DND-41 (cell line): Measurements from ENCODE around the gene APOBEC3H.

Source experiments
- ATAC-seq: fragments of 200-7000 bp; cut with Tn5 transposase; 3 replicates; pipeline ENCODE4 v1.9.1; 2021; ENCODE audit warnings: low read depth; ENCODE audit not compliant: insufficient read depth
- DNase-seq: peaks from one replicate; pipeline ENCODE4 v3.0.0-alpha.2; 2020
- H2AFZ ChIP-seq: 2 replicates; pipeline ENCODE4 v1.6.0; 2012; ENCODE audit warnings: low read depth, low read length
- H3K27ac ChIP-seq: 2 replicates; pipeline ENCODE4 v1.5.1; 2012; ENCODE audit warnings: low read length, inconsistent platforms
- H3K27me3 ChIP-seq: fragments of 200-600 bp; sonication (generic); 2 replicates; pipeline ENCODE4 v1.6.0; 2012; ENCODE audit warnings: low read length, mild to moderate bottlenecking, inconsistent platforms; ENCODE audit not compliant: insufficient read depth, poor library complexity
- H3K36me3 ChIP-seq: 2 replicates; pipeline ENCODE4 v1.5.1; 2012; ENCODE audit warnings: low read length, inconsistent platforms; ENCODE audit not compliant: insufficient read depth
- H3K4me1 ChIP-seq: 2 replicates; pipeline ENCODE4 v1.5.1; 2012; ENCODE audit warnings: mild to moderate bottlenecking, low read length; ENCODE audit not compliant: insufficient read depth
- H3K4me2 ChIP-seq: 2 replicates; pipeline ENCODE4 v1.6.0; 2012; ENCODE audit warnings: mild to moderate bottlenecking, moderate library complexity, low read length, inconsistent platforms; ENCODE audit not compliant: insufficient read depth
- H3K4me3 ChIP-seq, 2 experiments: fragments of 200-600 bp in 1 of 2; shearing (Covaris generic) in 1 of 2; 2 replicates each; pipeline ENCODE4 v1.5.1; 2012 to 2016; ENCODE audit warnings: inconsistent platforms in 2 of 2, low read length in 2 of 2, mild to moderate bottlenecking in 2 of 2, low read depth in 1 of 2, moderate library complexity in 1 of 2
- H3K79me2 ChIP-seq: 2 replicates; pipeline ENCODE4 v1.6.0; 2012; ENCODE audit warnings: low read length, inconsistent platforms; ENCODE audit not compliant: insufficient read depth
- H3K9ac ChIP-seq: 2 replicates; pipeline ENCODE4 v1.6.0; 2012; ENCODE audit warnings: low read depth, mild to moderate bottlenecking, inconsistent platforms, low read length, moderate library complexity
- H3K9me3 ChIP-seq: 2 replicates; pipeline ENCODE4 v1.5.1; 2012; ENCODE audit warnings: low read length, moderate library complexity, mild to moderate bottlenecking, inconsistent platforms; ENCODE audit not compliant: insufficient read depth, severe bottlenecking
- H4K20me1 ChIP-seq: 2 replicates; pipeline ENCODE4 v1.6.0; 2012; ENCODE audit warnings: low read length; ENCODE audit not compliant: insufficient read depth
- CTCF ChIP-seq: IDR thresholded peaks from 2 replicates; pipeline ENCODE4 v1.5.1; 2012; ENCODE audit warnings: borderline replicate concordance, low read length, moderate library complexity, mild to moderate bottlenecking; ENCODE audit not compliant: poor library complexity, severe bottlenecking; ENCODE audit errors: extremely low read depth
- EZH2 ChIP-seq: IDR thresholded peaks from 3 replicates; pipeline ENCODE4 v1.6.1; 2012; ENCODE audit warnings: borderline replicate concordance, low read depth, mild to moderate bottlenecking, moderate library complexity, low read length, inconsistent platforms; ENCODE audit not compliant: severe bottlenecking

APOBEC3H gene

GRCh38 chr22:39125622-39126021 is 28.6 kb downstream of the APOBEC3H start:
- H2AFZ ChIP-seq: no peak overlapping the region
- H3K9ac ChIP-seq: no peak overlapping the region
- no peaks in the 10 kb centered on the region for H3K79me2 ChIP-seq
- TF ChIP-seq CTCF (no peak), EZH2 (no peak)
- ATAC-seq: no peak
- no peak overlapping the region for H3K27ac ChIP-seq
- no peak for DNase-seq
- H4K20me1 ChIP-seq: no peaks in the 10 kb centered on the region; the same call in 1 of the 2 replicates
- H3K4me2 ChIP-seq: no peak overlapping the region
- no peaks in the 10 kb centered on the region for H3K9me3 ChIP-seq
- H3K4me3 ChIP-seq: no peak overlapping the region
- H3K4me1 ChIP-seq: no peaks in the 10 kb centered on the region
- H3K36me3 ChIP-seq: no peaks in the 10 kb centered on the region
- H3K27me3 ChIP-seq: no peaks in the 10 kb centered on the region

- H3K27me3 ChIP-seq: no peaks in the 10 kb centered on the region
- ATAC-seq (no peak), DNase-seq (no peak)
- H3K36me3 ChIP-seq: no peaks in the 10 kb centered on the region
- no peak overlapping the region for H3K9ac ChIP-seq
- no peaks in the 10 kb centered on the region for H3K4me1 ChIP-seq
- no peak overlapping the region for H3K4me2 ChIP-seq
- no peaks in the 10 kb centered on the region for H3K79me2 ChIP-seq
- peaks cover 5% of the 10 kb centered on the region for H4K20me1 ChIP-seq
- no peak overlapping the region for H3K27ac ChIP-seq
- no peak overlapping the region for H3K4me3 ChIP-seq
- no peak for TF ChIP-seq EZH2
- no peak for TF ChIP-seq CTCF
- no peak overlapping the region for H2AFZ ChIP-seq
- H3K9me3 ChIP-seq: no peaks in the 10 kb centered on the region
These were observed 31.5 kb downstream of the APOBEC3H start for GRCh38 chr22:39128508-39128907.

GRCh38 chr22:39129081-39129480 is 32.0 kb downstream of the APOBEC3H start:
- H3K79me2 ChIP-seq: no peaks in the 10 kb centered on the region
- H3K36me3 ChIP-seq: no peaks in the 10 kb centered on the region
- H3K4me1 ChIP-seq: no peaks in the 10 kb centered on the region
- TF ChIP-seq EZH2 (no peak), CTCF (no peak)
- H2AFZ ChIP-seq: no peak overlapping the region
- ATAC-seq: no peak
- H3K27me3 ChIP-seq: no peaks in the 10 kb centered on the region
- H4K20me1 ChIP-seq: peaks cover 5% of the 10 kb centered on the region
- H3K9ac ChIP-seq: no peak overlapping the region
- H3K9me3 ChIP-seq: no peaks in the 10 kb centered on the region
- H3K27ac ChIP-seq: no peak overlapping the region
- DNase-seq: no peak
- H3K4me3 ChIP-seq: no peak overlapping the region
- H3K4me2 ChIP-seq: no peak overlapping the region

GRCh38 chr22:39129746-39130145 is 32.7 kb downstream of the APOBEC3H start:
- Histone ChIP-seq H4K20me1 (peaks cover 5% of the 10 kb centered on the region), H3K36me3 (no peaks in the 10 kb centered on the region), H3K4me2 (no peak overlapping the region), H3K9me3 (no peaks in the 10 kb centered on the region), H3K79me2 (no peaks in the 10 kb centered on the region), H3K27me3 (no peaks in the 10 kb centered on the region), H2AFZ (no peak overlapping the region), H3K27ac (no peak overlapping the region), H3K4me1 (no peaks in the 10 kb centered on the region), H3K4me3 (no peak overlapping the region), H3K9ac (no peak overlapping the region)
- TF ChIP-seq EZH2 (no peak), CTCF (no peak)
- no peak for DNase-seq
- no peak for ATAC-seq
